ENCODE data around the gene TLX2.
A peak's percentile ranks its signal among the peaks of the same experiment; 100 is the strongest.

TLX2 gene

DNA sequence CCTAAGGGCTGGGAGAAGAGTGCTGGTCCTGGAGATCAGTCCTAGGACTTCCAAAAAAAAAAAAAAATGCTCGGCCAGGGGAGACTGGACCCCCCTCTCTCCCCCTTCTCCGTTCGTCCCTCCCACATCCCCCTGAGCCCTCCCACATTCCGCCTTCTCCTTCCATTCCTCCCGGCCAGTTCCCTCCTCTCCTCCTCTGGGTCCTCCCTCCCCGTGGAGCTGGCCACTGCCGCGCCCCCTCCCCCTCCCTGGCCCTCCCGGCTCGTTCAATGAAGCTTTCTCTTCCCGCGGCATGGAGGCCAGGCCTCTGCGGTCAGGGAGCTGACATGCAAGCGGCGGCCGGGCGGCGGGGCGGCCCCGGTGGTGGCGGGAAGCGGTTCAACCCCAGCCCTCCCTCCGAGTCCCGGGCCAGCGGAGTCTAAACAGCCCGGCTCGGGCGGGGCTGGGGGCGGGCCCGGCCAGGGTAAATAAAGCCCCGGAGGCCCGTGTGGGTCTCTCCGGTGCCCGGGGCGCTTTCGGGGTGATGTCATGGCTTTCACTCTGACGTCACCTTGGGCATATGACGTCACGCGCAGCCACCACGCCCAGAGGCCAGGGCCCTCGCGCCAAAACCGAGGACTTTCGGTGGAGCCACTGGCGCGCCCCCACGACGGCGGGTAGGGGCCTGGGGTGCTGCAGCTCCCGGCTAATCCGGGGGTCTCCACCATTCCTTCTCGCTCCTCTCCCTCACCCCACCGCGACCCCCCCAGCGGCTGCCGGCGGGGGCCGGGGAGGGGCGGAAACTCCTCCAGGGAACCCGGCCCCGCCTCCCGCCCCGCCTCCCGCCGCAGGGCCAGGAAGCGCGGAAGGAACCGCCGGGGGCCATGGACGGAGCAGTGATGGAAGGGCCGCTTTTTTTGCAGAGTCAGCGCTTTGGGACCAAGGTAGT, 39.9 kb downstream of the TLX2 start, which contains the start of the genes DOK1 and LOXL3 (continued):
- TF ChIP-seq ZNF513 (tag by site-specific recombination; IDR thresholded peaks at IDR 0.05) (no peak), ZNF366 (tag by site-specific recombination; conservative IDR thresholded peaks at IDR 0.05) (peak; percentile 39; the same call in 1 of the 2 replicates), ATF2 (tag by site-specific recombination; IDR thresholded peaks at IDR 0.05; ENCODE audit: low read depth) (peak; percentile 99), ZNF843 (tag by site-specific recombination; IDR thresholded peaks at IDR 0.05) (no peak), RBAK (tag by site-specific recombination; IDR thresholded peaks at IDR 0.05) (no peak), SP3 (tag by site-specific recombination; IDR thresholded peaks at IDR 0.05) (peak; percentile 80), ZBTB21 (tag by site-specific recombination; IDR thresholded peaks at IDR 0.05) (peak; percentile 99), ZNF398 (tag by site-specific recombination; IDR thresholded peaks at IDR 0.05) (peak; percentile 86), MZF1 (tag by site-specific recombination; IDR thresholded peaks at IDR 0.05; ENCODE audit: borderline replicate concordance) (no peak), ZNF529 (tag by site-specific recombination; IDR thresholded peaks at IDR 0.05; ENCODE audit: insufficient replicate concordance) (no peak), KLF7 (tag by site-specific recombination; IDR thresholded peaks at IDR 0.05; ENCODE audit: borderline replicate concordance) (peak; percentile 62; the same call in 1 of the 2 replicates), PRDM10 (tag by site-specific recombination; IDR thresholded peaks at IDR 0.05) (peak; percentile 86), KLF1 (tag by site-specific recombination; IDR thresholded peaks at IDR 0.05) (peak; percentile 58), ZNF155 (tag by site-specific recombination; IDR thresholded peaks at IDR 0.05) (no peak), ZNF24 (tag by site-specific recombination; IDR thresholded peaks at IDR 0.05) (no peak), ZNF350 (tag by site-specific recombination; IDR thresholded peaks at IDR 0.05) (no peak), EGR2 (tag by site-specific recombination; IDR thresholded peaks at IDR 0.05; ENCODE audit: low read depth) (peak; percentile 75), IKZF3 (tag by site-specific recombination; IDR thresholded peaks at IDR 0.05) (peak; percentile 52; the same call in 1 of the 2 replicates)
- TF ChIP-seq, protein P1, sequence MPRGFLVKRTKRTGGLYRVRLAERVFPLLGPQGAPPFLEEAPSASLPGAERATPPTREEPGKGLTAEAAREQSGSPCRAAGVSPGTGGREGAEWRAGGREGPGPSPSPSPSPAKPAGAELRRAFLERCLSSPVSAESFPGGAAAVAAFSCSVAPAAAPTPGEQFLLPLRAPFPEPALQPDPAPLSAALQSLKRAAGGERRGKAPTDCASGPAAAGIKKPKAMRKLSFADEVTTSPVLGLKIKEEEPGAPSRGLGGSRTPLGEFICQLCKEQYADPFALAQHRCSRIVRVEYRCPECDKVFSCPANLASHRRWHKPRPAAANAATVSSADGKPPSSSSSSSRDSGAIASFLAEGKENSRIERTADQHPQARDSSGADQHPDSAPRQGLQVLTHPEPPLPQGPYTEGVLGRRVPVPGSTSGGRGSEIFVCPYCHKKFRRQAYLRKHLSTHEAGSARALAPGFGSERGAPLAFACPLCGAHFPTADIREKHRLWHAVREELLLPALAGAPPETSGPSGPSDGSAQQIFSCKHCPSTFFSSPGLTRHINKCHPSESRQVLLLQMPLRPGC (tag by site-specific recombination; IDR thresholded peaks at IDR 0.05): no peak
- TF ChIP-seq, protein P2, sequence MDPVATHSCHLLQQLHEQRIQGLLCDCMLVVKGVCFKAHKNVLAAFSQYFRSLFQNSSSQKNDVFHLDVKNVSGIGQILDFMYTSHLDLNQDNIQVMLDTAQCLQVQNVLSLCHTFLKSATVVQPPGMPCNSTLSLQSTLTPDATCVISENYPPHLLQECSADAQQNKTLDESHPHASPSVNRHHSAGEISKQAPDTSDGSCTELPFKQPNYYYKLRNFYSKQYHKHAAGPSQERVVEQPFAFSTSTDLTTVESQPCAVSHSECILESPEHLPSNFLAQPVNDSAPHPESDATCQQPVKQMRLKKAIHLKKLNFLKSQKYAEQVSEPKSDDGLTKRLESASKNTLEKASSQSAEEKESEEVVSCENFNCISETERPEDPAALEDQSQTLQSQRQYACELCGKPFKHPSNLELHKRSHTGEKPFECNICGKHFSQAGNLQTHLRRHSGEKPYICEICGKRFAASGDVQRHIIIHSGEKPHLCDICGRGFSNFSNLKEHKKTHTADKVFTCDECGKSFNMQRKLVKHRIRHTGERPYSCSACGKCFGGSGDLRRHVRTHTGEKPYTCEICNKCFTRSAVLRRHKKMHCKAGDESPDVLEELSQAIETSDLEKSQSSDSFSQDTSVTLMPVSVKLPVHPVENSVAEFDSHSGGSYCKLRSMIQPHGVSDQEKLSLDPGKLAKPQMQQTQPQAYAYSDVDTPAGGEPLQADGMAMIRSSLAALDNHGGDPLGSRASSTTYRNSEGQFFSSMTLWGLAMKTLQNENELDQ (tag by site-specific recombination; IDR thresholded peaks at IDR 0.05; ENCODE audit: low read depth): no peak
- TF ChIP-seq, protein P3, sequence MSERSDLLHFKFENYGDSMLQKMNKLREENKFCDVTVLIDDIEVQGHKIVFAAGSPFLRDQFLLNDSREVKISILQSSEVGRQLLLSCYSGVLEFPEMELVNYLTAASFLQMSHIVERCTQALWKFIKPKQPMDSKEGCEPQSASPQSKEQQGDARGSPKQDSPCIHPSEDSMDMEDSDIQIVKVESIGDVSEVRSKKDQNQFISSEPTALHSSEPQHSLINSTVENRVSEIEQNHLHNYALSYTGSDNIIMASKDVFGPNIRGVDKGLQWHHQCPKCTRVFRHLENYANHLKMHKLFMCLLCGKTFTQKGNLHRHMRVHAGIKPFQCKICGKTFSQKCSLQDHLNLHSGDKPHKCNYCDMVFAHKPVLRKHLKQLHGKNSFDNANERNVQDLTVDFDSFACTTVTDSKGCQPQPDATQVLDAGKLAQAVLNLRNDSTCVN (tag by site-specific recombination; optimal IDR thresholded peaks at IDR 0.05): peak; percentile 16

All from HEK293 (cell line).